ENCODE data around the gene POLQ. TPM values are rescaled to one million over a fixed set of nuclear protein-coding genes. Genes with fewer than 3 reads are reported as not detected.

POLQ gene
- total RNA-seq, 1 donor from 2014 or later = 31.0 TPM

Other genes starting within 250 kb of the POLQ start
- not detected in 2 replicates for gene ARGFX, start 22.0 kb upstream of the POLQ start, total RNA-seq
- not detected in 2 replicates for gene FBXO40, start 47.4 kb upstream of the POLQ start, total RNA-seq
- gene HCLS1, start 114.9 kb upstream of the POLQ start, total RNA-seq = 210 and 216 TPM in 2 replicates
- 21.0 and 22.2 TPM in 2 replicates for gene GOLGB1, start 203.8 kb upstream of the POLQ start, total RNA-seq

All from activated CD4-positive, alpha-beta T cell treated with anti-CD3 and anti-CD28 coated beads, Interleukin-2, amount 10 ng/mL, durations not matched to agents 24 days and 14 days (primary cell).